HepG2 (cell line): ENCODE measurements around the gene CAPN11. TPM values are rescaled to one million over a fixed set of nuclear protein-coding genes. Genes with fewer than 3 reads are reported as not detected.
"Not testable (repeated sequence)": the region's sequence is repeated elsewhere in the genome, so short reads cannot be mapped to it uniquely, and the experiment has no call there.

Experiments
- ATAC-seq: fragments of 200-7000 bp; cut with Tn5 transposase; 3 replicates; pipeline ENCODE4 v1.9.1; 2020; ENCODE audit warnings: mild to moderate bottlenecking, moderate library complexity
- BruUV-seq: library from RNA; stranded (reverse); fragments of 400-500 nt; replicated peaks from 2 replicates; lab custom pipeline; 2021; lab: Mats Ljungman, UMichigan
- CTCF ChIA-PET: fragments of 300-600 bp; formaldehyde crosslinking; extraction: SDS; loops from one replicate; lab custom pipeline; 2021; ENCODE audit warnings: low total read pairs, inconsistent platforms, low intra/inter-chr PET ratio; lab: Yijun Ruan, JAX
- POLR2A ChIA-PET: fragments of 350-600 bp; sonication (Branson Sonifier 250); formaldehyde crosslinking; loops from one replicate; lab custom pipeline; 2020; ENCODE audit warnings: antibody characterized with exemption, inconsistent platforms; lab: Yijun Ruan, JAX
- DNase-seq: peaks from one replicate; pipeline ENCODE4 v3.0.0-alpha.2; 2015; ENCODE audit warnings: low spot score
- FAIRE-seq: peaks from 3 replicates; lab custom pipeline; 2011; peaks lifted over from hg19 to GRCh38; lab: Jason Lieb, UNC
- H2AFZ ChIP-seq: one replicate; pipeline ENCODE4 v1.6.1; 2011; ENCODE audit warnings: low read length, inconsistent platforms
- H3K27ac ChIP-seq: fragments of 300-600 bp; 3 replicates; pipeline ENCODE4 v1.8.0; 2011; ENCODE audit warnings: mixed run types, mild to moderate bottlenecking, mixed read lengths, low read length, inconsistent platforms; ENCODE audit not compliant: insufficient read depth; ENCODE audit errors: extremely low read length
- H3K27me3 ChIP-seq, 2 experiments: fragments of 200-600 bp in 1 of 2; 2 replicates in 1 of 2; 3 replicates in 1 of 2; pipeline versions ENCODE4 v1.6.0 to v1.8.0; 2011; ENCODE audit warnings: low read length in 2 of 2, mild to moderate bottlenecking in 2 of 2, moderate library complexity in 2 of 2, inconsistent platforms in 1 of 2; ENCODE audit not compliant: insufficient read depth in 2 of 2, control insufficient read depth in 1 of 2
- H3K36me3 ChIP-seq, 2 experiments: fragments of 200-600 bp in 1 of 2; replicated peaks in 1 of 2; 2 replicates in 1 of 2; 3 replicates in 1 of 2; pipeline versions ENCODE4 v1.5.1 to v1.8.0; 2011; ENCODE audit warnings: low read length in 2 of 2, inconsistent platforms in 1 of 2; ENCODE audit not compliant: insufficient read depth in 2 of 2, control insufficient read depth in 1 of 2
- H3K4me1 ChIP-seq: 2 replicates; pipeline ENCODE4 v1.5.1; 2012; ENCODE audit warnings: low read length, inconsistent platforms; ENCODE audit not compliant: insufficient read depth
- H3K4me2 ChIP-seq: 2 replicates; pipeline ENCODE4 v1.6.0; 2011; ENCODE audit warnings: low read depth, low read length, inconsistent platforms
- H3K4me3 ChIP-seq, 3 experiments: fragments of 200-600 bp in 1 of 3; sonication (generic), shearing (Covaris generic) in 1 of 3; replicated peaks in 1 of 3; 2 replicates each; pipeline ENCODE4 v1.5.1; 2011 to 2016; ENCODE audit warnings: low read length in 3 of 3, inconsistent platforms in 2 of 3, low read depth in 2 of 3, mild to moderate bottlenecking in 2 of 3, control low read depth in 1 of 3, mixed read lengths in 1 of 3; ENCODE audit not compliant: insufficient read depth in 1 of 3
- H3K79me2 ChIP-seq: one replicate; pipeline ENCODE4 v1.6.1; 2011; ENCODE audit warnings: low read length, inconsistent platforms; ENCODE audit not compliant: insufficient read depth
- H3K9ac ChIP-seq: 2 replicates; pipeline ENCODE4 v1.6.0; 2011; ENCODE audit warnings: mild to moderate bottlenecking, low read depth, low read length, inconsistent platforms; ENCODE audit not compliant: insufficient read depth
- H3K9me3 ChIP-seq: 2 replicates; pipeline ENCODE4 v1.5.1; 2012; ENCODE audit warnings: mild to moderate bottlenecking, low read length
- H4K20me1 ChIP-seq: 2 replicates; pipeline ENCODE4 v1.6.0; 2011; ENCODE audit warnings: inconsistent platforms, mild to moderate bottlenecking, low read length, moderate library complexity; ENCODE audit not compliant: insufficient read depth
- DNMT3B ChIP-seq: conservative IDR thresholded peaks from 2 replicates; pipeline ENCODE4 v1.6.1; 2016; ENCODE audit warnings: missing biosample characterization, control low read depth
- GABPA ChIP-seq, 2 experiments: IDR thresholded peaks; 2 replicates each; pipeline ENCODE4 v1.6.1; 2011 to 2016; ENCODE audit warnings: low read depth in 2 of 2, low read length in 1 of 2, missing biosample characterization in 1 of 2, missing genetic modification characterization in 1 of 2
- MNT ChIP-seq: fragments of 450-650 bp; IDR thresholded peaks from 2 replicates; pipeline ENCODE4 v1.6.1; 2016
- ZNF274 ChIP-seq: sonication (generic); formaldehyde crosslinking; IDR thresholded peaks from 2 replicates; pipeline ENCODE4 v1.5.1; 2020; ENCODE audit warnings: mild to moderate bottlenecking, missing genetic modification reagents
- WGBS: methylation state at CpG from one replicate; pipeline ENCODE4 v1.1.6; 2017; ENCODE audit warnings: low lambda C conversion rate; 5-methylcytosine and 5-hydroxymethylcytosine counted together
- in situ Hi-C: cut with HindIII; loops from 2 replicates; pipeline ENCODE4 v1.10.0; 2017; ENCODE audit warnings: low pct_unique_long_range_greater_than_20kb; ENCODE audit not compliant: extremely low pct_ligation_motif_present
- intact Hi-C: fragments of 100-400 bp; cut with micrococcal nuclease; formaldehyde crosslinking; loops from one replicate; pipeline ENCODE4 v1.10.0; 2022; ENCODE audit not compliant: unreplicated experiment
- polyA plus RNA-seq, 8 experiments: library from polyadenylated mRNA; depleted of rRNA in 3 of 8; stranded (reverse) in 7 of 8; unstranded in 1 of 8; fragments of >200 nt; fragmentation: Illumina TruSeq in 4 of 8; extraction: Trizol in 4 of 8; gene quantifications; 2 replicates each; pipeline versions ENCODE4 v1.2.1 to v1.2.3, GENCODE V29; 2011 to 2016; ENCODE audit warnings: low read depth in 4 of 8, missing spikeins in 1 of 8, mixed read lengths in 1 of 8; ENCODE audit not compliant: insufficient read depth in 1 of 8
- total RNA-seq, 5 experiments: library from RNA; depleted of rRNA; stranded (reverse); fragments of >200 nt; fragmentation: Illumina TruSeq; extraction: Trizol; gene quantifications; 2 replicates each; pipeline ENCODE4 v1.2.3, GENCODE V29; 2016; ENCODE audit warnings: low read depth in 1 of 5

CAPN11 gene
- total and polyA plus RNA-seq, 2 of the 13 experiments (the other 11 are each of a cell fraction or from before 2014, with no cell fraction given): 0.07 to 0.11 TPM

GRCh38 chr6:44183783-44184182, 25.2 kb downstream of the CAPN11 start:
- Histone ChIP-seq H3K4me1 (peaks cover 63% of the 10 kb centered on the region), H3K9ac (no peak overlapping the region), H4K20me1 (no peaks in the 10 kb centered on the region), H3K27me3 (peaks cover 0 to 4% of the 10 kb centered on the region in 2 experiments; a peak in 3 of 5 replicates), H3K36me3 (no peaks in the 10 kb centered on the region), H3K79me2 (no peaks in the 10 kb centered on the region), H3K9me3 (no peaks in the 10 kb centered on the region), H3K4me2 (no peak overlapping the region), H3K27ac (no peak overlapping the region), H3K4me3 (no peak overlapping the region), H2AFZ (no peak overlapping the region)
- FAIRE-seq (no peak), ATAC-seq (peak; percentile 27; the same call in 2 of the 3 replicates), DNase-seq (no peak)
- in situ Hi-C loops: no loop called here
- no peak for TF ChIP-seq ZNF274 (CRISPR knock-in tag)
- no peak for TF ChIP-seq DNMT3B (CRISPR knock-in tag)
- TF ChIP-seq MNT: no peak
- no peak for TF ChIP-seq GABPA (IDR thresholded peaks at IDR 0.05; ENCODE audit: low read depth, low read length)
- no peak for TF ChIP-seq GABPA (CRISPR knock-in tag; IDR thresholded peaks at IDR 0.05; ENCODE audit: low read depth)
- POLR2A ChIA-PET: interaction anchor here (1.2 to 1.7 kb wide), 2 partner anchors 9 to 62 kb away, joined by 3 to 4 read pairs; partner anchors contain the start of gene HSP90AB1
- 22% methylated on average over 6 of the region's 9 CpGs for WGBS
- no TSS peak for BruUV-seq
- CTCF ChIA-PET: no interaction called here
- intact Hi-C loops: no loop called here

GRCh38 chr6:44185356-44185755, 26.7 kb downstream of the CAPN11 start:
- POLR2A ChIA-PET: interaction anchor here (1.3 to 2.3 kb wide), 2 partner anchors 34 to 61 kb away, joined by 6 to 10 read pairs; partner anchors contain the start of gene HSP90AB1

More at GRCh38 chr6:44185356-44185755, 26.7 kb downstream of the CAPN11 start:
- FAIRE-seq, H3K4me3 ChIP-seq, DNase-seq, H2AFZ ChIP-seq, H3K9ac ChIP-seq, intact Hi-C loops, H3K36me3 ChIP-seq, ATAC-seq, CTCF ChIA-PET, BruUV-seq, H4K20me1 ChIP-seq, in situ Hi-C loops, H3K27ac ChIP-seq, H3K27me3 ChIP-seq, H3K9me3 ChIP-seq, H3K4me2 ChIP-seq, H3K79me2 ChIP-seq: not testable (repeated sequence)
- peaks cover 59% of the 10 kb centered on the region for H3K4me1 ChIP-seq
- WGBS: 63% methylated on average over 7 of the region's 7 CpGs
